Measurements from ENCODE around the gene MGMT. TPM values are rescaled to one million over a fixed set of nuclear protein-coding genes. Genes with fewer than 3 reads are reported as not detected.

MGMT gene
- total and polyA plus RNA-seq, 4 donors: 28.2 to 79.1 (median 46.0) TPM

DNA sequence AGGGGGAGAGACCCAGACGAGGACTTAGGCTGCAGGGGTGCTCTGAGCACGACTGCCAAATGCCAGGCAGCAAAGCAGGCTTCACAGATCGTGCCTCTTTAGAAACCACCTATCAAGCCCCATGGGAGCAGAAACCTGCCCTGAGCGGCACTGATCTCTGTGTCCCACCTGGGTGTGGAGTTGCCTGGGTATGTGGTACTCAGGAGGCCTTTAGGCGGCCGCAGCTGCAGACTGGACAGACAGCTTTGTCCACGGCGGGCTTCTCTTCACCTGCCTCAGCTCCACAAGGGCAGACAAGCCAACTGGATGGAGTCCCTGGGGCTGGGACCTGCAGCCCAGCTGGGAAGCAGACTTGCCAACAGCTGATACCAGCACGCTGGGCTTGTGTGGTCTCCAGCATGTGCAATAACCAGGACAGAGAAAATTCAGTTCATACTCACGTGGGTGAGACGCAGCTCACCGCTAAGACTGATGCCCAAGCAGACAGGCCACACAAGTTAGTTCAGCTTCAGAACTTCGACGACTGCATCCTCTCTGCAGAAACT lies 333.8 kb downstream of the MGMT start:
- no peak overlapping the region for H3K27ac ChIP-seq (ENCODE audit: low read depth in 1 of 2, low read length in 2 of 2)
- H3K9me3 ChIP-seq (ENCODE audit: control insufficient read depth in 4 of 4, low read length in 3 of 4): peaks cover 0 to 9% (median 2%) of the 10 kb centered on the region in 4 donors
- no peaks in the 10 kb centered on the region for H3K36me3 ChIP-seq (ENCODE audit: control insufficient read depth in 4 of 4, insufficient read depth in 3 of 4, low read depth in 1 of 4, low read length in 3 of 4)
- DNase-seq (ENCODE audit: low spot score): no peak
- no peak for TF ChIP-seq RAD21 (IDR thresholded peaks at IDR 0.05)
- TF ChIP-seq, protein P1, sequence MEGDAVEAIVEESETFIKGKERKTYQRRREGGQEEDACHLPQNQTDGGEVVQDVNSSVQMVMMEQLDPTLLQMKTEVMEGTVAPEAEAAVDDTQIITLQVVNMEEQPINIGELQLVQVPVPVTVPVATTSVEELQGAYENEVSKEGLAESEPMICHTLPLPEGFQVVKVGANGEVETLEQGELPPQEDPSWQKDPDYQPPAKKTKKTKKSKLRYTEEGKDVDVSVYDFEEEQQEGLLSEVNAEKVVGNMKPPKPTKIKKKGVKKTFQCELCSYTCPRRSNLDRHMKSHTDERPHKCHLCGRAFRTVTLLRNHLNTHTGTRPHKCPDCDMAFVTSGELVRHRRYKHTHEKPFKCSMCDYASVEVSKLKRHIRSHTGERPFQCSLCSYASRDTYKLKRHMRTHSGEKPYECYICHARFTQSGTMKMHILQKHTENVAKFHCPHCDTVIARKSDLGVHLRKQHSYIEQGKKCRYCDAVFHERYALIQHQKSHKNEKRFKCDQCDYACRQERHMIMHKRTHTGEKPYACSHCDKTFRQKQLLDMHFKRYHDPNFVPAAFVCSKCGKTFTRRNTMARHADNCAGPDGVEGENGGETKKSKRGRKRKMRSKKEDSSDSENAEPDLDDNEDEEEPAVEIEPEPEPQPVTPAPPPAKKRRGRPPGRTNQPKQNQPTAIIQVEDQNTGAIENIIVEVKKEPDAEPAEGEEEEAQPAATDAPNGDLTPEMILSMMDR (IDR thresholded peaks at IDR 0.05; ENCODE audit: low read depth, low read length, missing input control): no peak
- TF ChIP-seq SP1 (IDR thresholded peaks at IDR 0.05): no peak
- TF ChIP-seq GABPA (IDR thresholded peaks at IDR 0.05 in 1 of 2, conservative IDR thresholded peaks at IDR 0.05 in 1 of 2): no peak
- no peak for TF ChIP-seq FOXA2 (IDR thresholded peaks at IDR 0.05)
- TF ChIP-seq RXRA (IDR thresholded peaks at IDR 0.05): no peak
- TF ChIP-seq, protein P2, sequence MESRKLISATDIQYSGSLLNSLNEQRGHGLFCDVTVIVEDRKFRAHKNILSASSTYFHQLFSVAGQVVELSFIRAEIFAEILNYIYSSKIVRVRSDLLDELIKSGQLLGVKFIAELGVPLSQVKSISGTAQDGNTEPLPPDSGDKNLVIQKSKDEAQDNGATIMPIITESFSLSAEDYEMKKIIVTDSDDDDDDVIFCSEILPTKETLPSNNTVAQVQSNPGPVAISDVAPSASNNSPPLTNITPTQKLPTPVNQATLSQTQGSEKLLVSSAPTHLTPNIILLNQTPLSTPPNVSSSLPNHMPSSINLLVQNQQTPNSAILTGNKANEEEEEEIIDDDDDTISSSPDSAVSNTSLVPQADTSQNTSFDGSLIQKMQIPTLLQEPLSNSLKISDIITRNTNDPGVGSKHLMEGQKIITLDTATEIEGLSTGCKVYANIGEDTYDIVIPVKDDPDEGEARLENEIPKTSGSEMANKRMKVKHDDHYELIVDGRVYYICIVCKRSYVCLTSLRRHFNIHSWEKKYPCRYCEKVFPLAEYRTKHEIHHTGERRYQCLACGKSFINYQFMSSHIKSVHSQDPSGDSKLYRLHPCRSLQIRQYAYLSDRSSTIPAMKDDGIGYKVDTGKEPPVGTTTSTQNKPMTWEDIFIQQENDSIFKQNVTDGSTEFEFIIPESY (IDR thresholded peaks at IDR 0.05): no peak
- WGBS: 79% methylated on average over 14 of the region's 14 CpGs
- H3K4me1 ChIP-seq (ENCODE audit: control insufficient read depth in 4 of 4, insufficient read depth in 4 of 4, low read length in 3 of 4): no peaks in the 10 kb centered on the region
- H3K27me3 ChIP-seq (ENCODE audit: control insufficient read depth in 4 of 4, insufficient read depth in 4 of 4, low read length in 3 of 4): no peaks in the 10 kb centered on the region
- no peak overlapping the region for H3K4me3 ChIP-seq (ENCODE audit: low read depth in 1 of 3, low read length in 3 of 3)
- no peak overlapping the region for H3K9ac ChIP-seq (ENCODE audit: low read depth in 1 of 2, low read length in 2 of 2)

DNA sequence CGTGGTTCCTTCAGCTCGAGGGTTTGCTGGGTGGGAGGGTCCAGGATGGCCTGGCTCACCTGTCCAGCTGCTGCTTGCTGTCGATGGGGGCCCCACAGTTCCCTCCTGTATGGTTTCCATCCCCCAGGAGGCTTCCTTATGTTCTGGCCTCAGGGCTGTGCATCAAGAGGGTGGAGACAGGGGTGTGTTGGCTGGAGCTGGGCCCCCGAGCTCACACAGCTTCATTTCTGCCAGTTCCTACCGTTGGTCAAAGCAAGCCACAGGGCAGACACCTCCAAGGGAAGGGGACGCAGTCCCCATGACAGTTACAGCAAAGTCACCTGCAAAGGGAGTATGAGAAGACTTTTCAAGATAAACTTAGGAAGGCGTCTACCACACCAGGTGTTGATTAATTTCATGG lies 340.2 kb downstream of the MGMT start:
- TF ChIP-seq, protein P3, sequence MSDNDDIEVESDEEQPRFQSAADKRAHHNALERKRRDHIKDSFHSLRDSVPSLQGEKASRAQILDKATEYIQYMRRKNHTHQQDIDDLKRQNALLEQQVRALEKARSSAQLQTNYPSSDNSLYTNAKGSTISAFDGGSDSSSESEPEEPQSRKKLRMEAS (IDR thresholded peaks at IDR 0.05): no peak
- no peak for TF ChIP-seq JUND (IDR thresholded peaks at IDR 0.05)
- no peak for TF ChIP-seq FOXA2 (IDR thresholded peaks at IDR 0.05)
- H3K9me3 ChIP-seq (ENCODE audit: control insufficient read depth in 4 of 4, low read length in 3 of 4): peaks cover 0 to 9% (median 3%) of the 10 kb centered on the region in 4 donors
- H3K36me3 ChIP-seq (ENCODE audit: control insufficient read depth in 4 of 4, insufficient read depth in 3 of 4, low read depth in 1 of 4, low read length in 3 of 4): no peaks in the 10 kb centered on the region
- H3K9ac ChIP-seq (ENCODE audit: low read depth in 1 of 2, low read length in 2 of 2): no peak overlapping the region
- DNase-seq (ENCODE audit: low spot score): peak; percentile 13
- WGBS: 80% methylated on average over 7 of the region's 7 CpGs
- H3K27me3 ChIP-seq (ENCODE audit: control insufficient read depth in 4 of 4, insufficient read depth in 4 of 4, low read length in 3 of 4): no peaks in the 10 kb centered on the region
- H3K4me3 ChIP-seq (ENCODE audit: low read depth in 1 of 3, low read length in 3 of 3): no peak overlapping the region
- H3K27ac ChIP-seq (ENCODE audit: low read depth in 1 of 2, low read length in 2 of 2): no peak overlapping the region
- peaks cover 0 to 3% (median 0%) of the 10 kb centered on the region in 4 donors for H3K4me1 ChIP-seq (ENCODE audit: control insufficient read depth in 4 of 4, insufficient read depth in 4 of 4, low read length in 3 of 4)

DNA sequence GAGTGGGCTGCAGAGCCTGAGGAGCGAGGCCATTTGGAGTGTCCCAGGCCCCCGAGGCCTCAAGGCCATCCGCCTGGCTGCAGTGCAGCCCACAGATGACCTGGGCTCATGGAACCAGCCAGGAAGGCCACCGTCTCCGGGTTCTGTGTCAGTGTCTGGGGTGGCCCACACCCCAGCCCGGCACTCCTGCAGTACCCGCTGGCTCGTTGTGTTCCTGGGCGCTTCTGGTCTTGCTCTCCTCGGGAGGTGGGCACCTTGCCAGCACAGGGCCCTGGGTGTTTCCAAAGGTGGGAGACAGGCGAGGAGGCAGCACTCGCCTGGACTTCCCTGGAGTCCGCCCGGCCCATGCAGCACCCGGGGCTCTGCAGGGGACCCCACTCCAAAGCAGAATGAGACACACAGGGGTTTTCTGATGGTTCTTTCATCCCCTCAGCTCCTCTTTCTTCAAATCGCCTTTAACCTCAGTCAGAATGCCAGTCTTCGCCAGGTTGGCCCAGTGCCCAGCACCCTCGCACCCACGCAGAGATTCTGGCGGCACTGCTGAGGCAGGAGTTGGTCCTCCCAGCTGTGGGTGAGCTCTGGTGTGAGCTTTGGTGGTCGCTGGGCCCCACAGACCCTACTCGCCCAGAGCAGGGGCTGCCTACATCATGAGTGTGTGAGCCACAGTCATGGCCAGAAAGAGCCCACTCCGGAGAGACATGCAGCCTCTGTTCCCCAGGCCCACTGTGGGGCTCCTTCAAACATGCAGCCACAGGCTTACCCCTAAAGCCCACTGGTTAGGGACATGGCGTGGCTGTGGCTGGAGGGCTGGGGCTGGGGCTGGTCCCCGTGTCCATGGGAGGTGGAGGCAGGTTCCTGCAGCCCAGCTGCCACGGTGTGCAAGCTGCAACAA lies 341.3 kb downstream of the MGMT start:
- Histone ChIP-seq H3K9me3 (ENCODE audit: control insufficient read depth in 4 of 4, low read length in 3 of 4) (peaks cover 0 to 6% (median 2%) of the 10 kb centered on the region in 4 donors), H3K27ac (ENCODE audit: low read depth in 1 of 2, low read length in 2 of 2) (no peak overlapping the region), H3K4me1 (ENCODE audit: control insufficient read depth in 4 of 4, insufficient read depth in 4 of 4, low read length in 3 of 4) (peaks cover 0 to 5% (median 0%) of the 10 kb centered on the region in 4 donors), H3K4me3 (ENCODE audit: low read depth in 1 of 3, low read length in 3 of 3) (no peak overlapping the region), H3K9ac (ENCODE audit: low read depth in 1 of 2, low read length in 2 of 2) (no peak overlapping the region), H3K27me3 (ENCODE audit: control insufficient read depth in 4 of 4, insufficient read depth in 4 of 4, low read length in 3 of 4) (no peaks in the 10 kb centered on the region), H3K36me3 (ENCODE audit: control insufficient read depth in 4 of 4, insufficient read depth in 3 of 4, low read depth in 1 of 4, low read length in 3 of 4) (no peaks in the 10 kb centered on the region)
- peak; percentile 23 for DNase-seq (ENCODE audit: low spot score)
- TF ChIP-seq, protein P3 (IDR thresholded peaks at IDR 0.05): no peak
- TF ChIP-seq HNF4A (conservative IDR thresholded peaks at IDR 0.05) (no peak), RXRA (IDR thresholded peaks at IDR 0.05) (no peak), NR2F2 (IDR thresholded peaks at IDR 0.05) (no peak), HNF4G (IDR thresholded peaks at IDR 0.05) (no peak)
- TF ChIP-seq, protein P2 (IDR thresholded peaks at IDR 0.05): no peak
- WGBS: 90% methylated on average over 26 of the region's 26 CpGs

Data from liver (tissue), 9 donors.